H9 (cell line): Measurements from ENCODE around the gene CRISPLD2. TPM values are rescaled to one million over a fixed set of nuclear protein-coding genes. Genes with fewer than 3 reads are reported as not detected.
A peak's percentile ranks its signal among the peaks of the same experiment; 100 is the strongest.

Source experiments
- DNase-seq: peaks from one replicate; pipeline ENCODE4 v3.0.0-alpha.2; 2017
- H2AFZ ChIP-seq: one replicate; pipeline ENCODE4 v1.6.1; 2013; ENCODE audit warnings: mild to moderate bottlenecking, low read length, control low read depth, moderate library complexity
- H2AK5ac ChIP-seq: 2 replicates; pipeline ENCODE4 v1.6.1; 2013; ENCODE audit warnings: low read length, control low read depth, mixed read lengths; ENCODE audit not compliant: insufficient read length
- H2BK120ac ChIP-seq: one replicate; pipeline ENCODE4 v1.6.1; 2013; ENCODE audit warnings: low read depth, mild to moderate bottlenecking, low read length, control low read depth, inconsistent platforms; ENCODE audit not compliant: poor library complexity, severe bottlenecking
- H2BK12ac ChIP-seq: 2 replicates; pipeline ENCODE4 v1.6.1; 2013; ENCODE audit warnings: low read length, control low read depth, mixed read lengths, low read depth; ENCODE audit not compliant: insufficient read length
- H2BK15ac ChIP-seq: 2 replicates; pipeline ENCODE4 v1.6.1; 2013; ENCODE audit warnings: low read depth, low read length, control low read depth
- H2BK20ac ChIP-seq: one replicate; pipeline ENCODE4 v1.6.1; 2013; ENCODE audit warnings: low read depth, mild to moderate bottlenecking, low read length, control low read depth, inconsistent platforms; ENCODE audit not compliant: poor library complexity, severe bottlenecking
- H2BK5ac ChIP-seq: 2 replicates; pipeline ENCODE4 v1.6.1; 2013; ENCODE audit warnings: low read length, control low read depth, mixed read lengths; ENCODE audit not compliant: insufficient read length
- H3K14ac ChIP-seq: 2 replicates; pipeline ENCODE4 v1.6.1; 2013; ENCODE audit warnings: low read length, control low read depth; ENCODE audit not compliant: insufficient read depth
- H3K18ac ChIP-seq: 2 replicates; pipeline ENCODE4 v1.6.1; 2013; ENCODE audit warnings: low read depth, mild to moderate bottlenecking, mixed read lengths, low read length, control low read depth; ENCODE audit not compliant: insufficient read length
- H3K23ac ChIP-seq: 2 replicates; pipeline ENCODE4 v1.6.1; 2013; ENCODE audit warnings: low read length, control low read depth, mixed read lengths, low read depth; ENCODE audit not compliant: insufficient read length
- H3K23me2 ChIP-seq: 2 replicates; pipeline ENCODE4 v1.6.1; 2013; ENCODE audit warnings: low read depth, mild to moderate bottlenecking, mixed read lengths, low read length, control low read depth; ENCODE audit not compliant: insufficient read length, poor library complexity, severe bottlenecking
- H3K27ac ChIP-seq: 2 replicates; pipeline ENCODE4 v1.5.1; 2013; ENCODE audit warnings: low read length, control low read depth, mixed read lengths, low read depth; ENCODE audit not compliant: insufficient read length
- H3K27me3 ChIP-seq: 2 replicates; pipeline ENCODE4 v1.6.1; 2013; ENCODE audit warnings: low read length, control low read depth, inconsistent platforms; ENCODE audit not compliant: insufficient read depth
- H3K4ac ChIP-seq: 2 replicates; pipeline ENCODE4 v1.6.1; 2013; ENCODE audit warnings: low read depth, mild to moderate bottlenecking, control low read depth, inconsistent platforms, low read length, moderate library complexity
- H3K4me1 ChIP-seq: 2 replicates; pipeline ENCODE4 v1.6.1; 2013; ENCODE audit warnings: low read length, control low read depth, inconsistent platforms; ENCODE audit not compliant: insufficient read depth
- H3K4me2 ChIP-seq: 2 replicates; pipeline ENCODE4 v1.6.1; 2013; ENCODE audit warnings: low read length, control low read depth, mixed read lengths; ENCODE audit not compliant: insufficient read length, insufficient read depth
- H3K56ac ChIP-seq: 2 replicates; pipeline ENCODE4 v1.6.1; 2013; ENCODE audit warnings: low read depth, mild to moderate bottlenecking, mixed read lengths, low read length, control low read depth; ENCODE audit not compliant: insufficient read length
- H3K79me1 ChIP-seq: 2 replicates; pipeline ENCODE4 v1.6.1; 2013; ENCODE audit warnings: low read depth, mild to moderate bottlenecking, moderate library complexity, low read length, control low read depth, inconsistent platforms; ENCODE audit not compliant: insufficient read depth, poor library complexity, severe bottlenecking
- H3K79me2 ChIP-seq: 2 replicates; pipeline ENCODE4 v1.6.1; 2013; ENCODE audit warnings: low read length, control low read depth, inconsistent platforms; ENCODE audit not compliant: insufficient read depth
- H3K9ac ChIP-seq: 2 replicates; pipeline ENCODE4 v1.6.1; 2013; ENCODE audit warnings: low read length, control low read depth, mixed read lengths; ENCODE audit not compliant: insufficient read length; ENCODE audit errors: extremely low read depth
- H3K9me3 ChIP-seq: one replicate; pipeline ENCODE4 v1.6.1; 2013; ENCODE audit warnings: low read depth, low read length, inconsistent platforms; ENCODE audit not compliant: control insufficient read depth
- H3T11ph ChIP-seq: one replicate; pipeline ENCODE4 v1.6.1; 2013; ENCODE audit warnings: mild to moderate bottlenecking, low read length, control low read depth, inconsistent platforms
- H4K20me1 ChIP-seq: one replicate; pipeline ENCODE4 v1.6.1; 2013; ENCODE audit not compliant: control insufficient read depth, insufficient read length, insufficient read depth
- H4K5ac ChIP-seq: 2 replicates; pipeline ENCODE4 v1.6.1; 2013; ENCODE audit warnings: low read depth, mild to moderate bottlenecking, mixed read lengths, low read length, control low read depth; ENCODE audit not compliant: insufficient read length
- H4K8ac ChIP-seq: replicated peaks from 2 replicates; pipeline ENCODE4 v1.6.1; 2013; ENCODE audit warnings: low read length, control low read depth, mixed read lengths, low read depth; ENCODE audit not compliant: insufficient read length
- H4K91ac ChIP-seq: 2 replicates; pipeline ENCODE4 v1.6.1; 2013; ENCODE audit warnings: low read depth, mild to moderate bottlenecking, moderate library complexity, mixed read lengths, low read length, control low read depth; ENCODE audit not compliant: insufficient read length
- H3K27ac Mint-ChIP-seq, 3 experiments: 2 replicates in 2 of 3; 3 replicates in 1 of 3; pipeline ENCODE4 v1.8.0; 2020 to 2021; ENCODE audit warnings: mixed read lengths in 3 of 3, mild to moderate bottlenecking in 1 of 3, moderate library complexity in 1 of 3
- H3K27me3 Mint-ChIP-seq: 2 replicates; pipeline ENCODE4 v1.8.0; 2021; ENCODE audit warnings: low read depth, mild to moderate bottlenecking, moderate library complexity, mixed read lengths
- H3K36me3 Mint-ChIP-seq, 3 experiments: 2 replicates in 2 of 3; 3 replicates in 1 of 3; pipeline ENCODE4 v1.8.0; 2020 to 2021; ENCODE audit warnings: low read depth in 3 of 3, mixed read lengths in 3 of 3; ENCODE audit not compliant: insufficient read depth in 1 of 3
- H3K4me1 Mint-ChIP-seq, 2 experiments: 2 replicates each; pipeline ENCODE4 v1.8.0; 2020; ENCODE audit warnings: mixed read lengths in 2 of 2
- H3K4me3 Mint-ChIP-seq, 2 experiments: 2 replicates in 1 of 2; 3 replicates in 1 of 2; pipeline ENCODE4 v1.8.0; 2020 to 2021; ENCODE audit warnings: mild to moderate bottlenecking in 2 of 2, mixed read lengths in 2 of 2, moderate library complexity in 1 of 2
- H3K9me3 Mint-ChIP-seq, 2 experiments: 2 replicates in 1 of 2; 3 replicates in 1 of 2; pipeline ENCODE4 v1.8.0; 2020; ENCODE audit warnings: mild to moderate bottlenecking in 2 of 2, mixed read lengths in 2 of 2, moderate library complexity in 1 of 2
- WGBS: extraction: QIAGEN DNeasy Blood & Tissue Kit; methylation state at CpG from one replicate; pipeline ENCODE4 v1.1.7; 2013; ENCODE audit warnings: missing lambda C conversion rate, low lambda C conversion rate, mixed read lengths; ENCODE audit not compliant: insufficient read length; ENCODE audit errors: extremely low coverage; 5-methylcytosine and 5-hydroxymethylcytosine counted together
- total RNA-seq: library from RNA; stranded (reverse); gene quantifications from 2 replicates; pipeline ENCODE4 v1.2.1, GENCODE V29; 2021
- TF ChIP-seq, protein P1 (sequence below): fragments of 200-600 bp; sonication (generic); conservative IDR thresholded peaks from 3 replicates; pipeline ENCODE4 v1.8.0; 2021; ENCODE audit warnings: antibody characterized with exemption, mild to moderate bottlenecking

The CRISPLD2 gene
- total RNA-seq, 1 experiment from 2014 or later: 2.3 TPM

GRCh38 chr16:84845496-84846002 is 25.8 kb downstream of the CRISPLD2 start:
- TF ChIP-seq, protein P1, sequence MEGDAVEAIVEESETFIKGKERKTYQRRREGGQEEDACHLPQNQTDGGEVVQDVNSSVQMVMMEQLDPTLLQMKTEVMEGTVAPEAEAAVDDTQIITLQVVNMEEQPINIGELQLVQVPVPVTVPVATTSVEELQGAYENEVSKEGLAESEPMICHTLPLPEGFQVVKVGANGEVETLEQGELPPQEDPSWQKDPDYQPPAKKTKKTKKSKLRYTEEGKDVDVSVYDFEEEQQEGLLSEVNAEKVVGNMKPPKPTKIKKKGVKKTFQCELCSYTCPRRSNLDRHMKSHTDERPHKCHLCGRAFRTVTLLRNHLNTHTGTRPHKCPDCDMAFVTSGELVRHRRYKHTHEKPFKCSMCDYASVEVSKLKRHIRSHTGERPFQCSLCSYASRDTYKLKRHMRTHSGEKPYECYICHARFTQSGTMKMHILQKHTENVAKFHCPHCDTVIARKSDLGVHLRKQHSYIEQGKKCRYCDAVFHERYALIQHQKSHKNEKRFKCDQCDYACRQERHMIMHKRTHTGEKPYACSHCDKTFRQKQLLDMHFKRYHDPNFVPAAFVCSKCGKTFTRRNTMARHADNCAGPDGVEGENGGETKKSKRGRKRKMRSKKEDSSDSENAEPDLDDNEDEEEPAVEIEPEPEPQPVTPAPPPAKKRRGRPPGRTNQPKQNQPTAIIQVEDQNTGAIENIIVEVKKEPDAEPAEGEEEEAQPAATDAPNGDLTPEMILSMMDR: no peak
- H3K4me1 Mint-ChIP-seq: peaks cover 63 to 76% of the 10 kb centered on the region in 2 experiments
- H2BK5ac ChIP-seq: no peak overlapping the region
- peaks cover 13% of the 10 kb centered on the region; the same call in 1 of the 2 replicates for H3K4me1 ChIP-seq
- H3K79me2 ChIP-seq: no peaks in the 10 kb centered on the region
- WGBS: no CpG with 5 or more reads among the region's 14 CpGs
- H3K27ac Mint-ChIP-seq: no peak overlapping the region
- H2BK120ac ChIP-seq: no peak overlapping the region
- no peak overlapping the region for H2AFZ ChIP-seq
- H3K9me3 Mint-ChIP-seq: no peaks in the 10 kb centered on the region; a peak in 1 of 5 replicates
- H3K36me3 Mint-ChIP-seq: peaks cover 0 to 4% (median under 1%) of the 10 kb centered on the region in 3 experiments; a peak in 3 of 7 replicates
- H2BK20ac ChIP-seq: no peak overlapping the region
- no peaks in the 10 kb centered on the region for H3K27me3 ChIP-seq
- no peak overlapping the region for H4K8ac ChIP-seq
- no peak overlapping the region for H2BK15ac ChIP-seq
- H3K9ac ChIP-seq: no peak overlapping the region
- H3K4ac ChIP-seq: no peak overlapping the region
- H3K4me3 Mint-ChIP-seq: peak overlapping the region in 1 of 2 experiments; percentile 31; a peak in 1 of 5 replicates
- no peak overlapping the region for H3K23ac ChIP-seq
- no peak overlapping the region for H2AK5ac ChIP-seq
- no peak overlapping the region for H3T11ph ChIP-seq
- H3K27ac ChIP-seq: no peak overlapping the region
- H3K27me3 Mint-ChIP-seq: peaks cover 80% of the 10 kb centered on the region
- H3K56ac ChIP-seq: no peak overlapping the region
- H2BK12ac ChIP-seq: no peak overlapping the region
- H4K5ac ChIP-seq: no peak overlapping the region
- no peaks in the 10 kb centered on the region for H3K9me3 ChIP-seq
- no peak overlapping the region for H3K14ac ChIP-seq
- H3K79me1 ChIP-seq: no peaks in the 10 kb centered on the region
- H3K4me2 ChIP-seq: no peak overlapping the region
- H4K20me1 ChIP-seq: no peaks in the 10 kb centered on the region
- no peak overlapping the region for H4K91ac ChIP-seq
- DNase-seq: peak; percentile 56
- H3K18ac ChIP-seq: no peak overlapping the region
- H3K23me2 ChIP-seq: no peaks in the 10 kb centered on the region
